GM12865 (cell line): Measurements from ENCODE around the gene CDC42BPB.
A peak's percentile ranks its signal among the peaks of the same experiment; 100 is the strongest.
"Not testable (repeated sequence)": the region's sequence is repeated elsewhere in the genome, so short reads cannot be mapped to it uniquely, and the experiment has no call there.

Source experiments
- DNase-seq: peaks from one replicate; pipeline ENCODE4 v3.0.0; 2010; ENCODE audit warnings: low read depth
- H3K4me3 ChIP-seq: 2 replicates; pipeline ENCODE4 v1.5.1; 2011; ENCODE audit warnings: mild to moderate bottlenecking, low read depth, low read length, control low read depth
- TF ChIP-seq, protein P1 (sequence below): IDR thresholded peaks from 2 replicates; pipeline ENCODE4 v1.5.1; 2011; ENCODE audit warnings: low read length, control low read depth, low read depth, inconsistent platforms; ENCODE audit not compliant: insufficient read depth; ENCODE audit errors: missing control alignments

CDC42BPB gene

DNA sequence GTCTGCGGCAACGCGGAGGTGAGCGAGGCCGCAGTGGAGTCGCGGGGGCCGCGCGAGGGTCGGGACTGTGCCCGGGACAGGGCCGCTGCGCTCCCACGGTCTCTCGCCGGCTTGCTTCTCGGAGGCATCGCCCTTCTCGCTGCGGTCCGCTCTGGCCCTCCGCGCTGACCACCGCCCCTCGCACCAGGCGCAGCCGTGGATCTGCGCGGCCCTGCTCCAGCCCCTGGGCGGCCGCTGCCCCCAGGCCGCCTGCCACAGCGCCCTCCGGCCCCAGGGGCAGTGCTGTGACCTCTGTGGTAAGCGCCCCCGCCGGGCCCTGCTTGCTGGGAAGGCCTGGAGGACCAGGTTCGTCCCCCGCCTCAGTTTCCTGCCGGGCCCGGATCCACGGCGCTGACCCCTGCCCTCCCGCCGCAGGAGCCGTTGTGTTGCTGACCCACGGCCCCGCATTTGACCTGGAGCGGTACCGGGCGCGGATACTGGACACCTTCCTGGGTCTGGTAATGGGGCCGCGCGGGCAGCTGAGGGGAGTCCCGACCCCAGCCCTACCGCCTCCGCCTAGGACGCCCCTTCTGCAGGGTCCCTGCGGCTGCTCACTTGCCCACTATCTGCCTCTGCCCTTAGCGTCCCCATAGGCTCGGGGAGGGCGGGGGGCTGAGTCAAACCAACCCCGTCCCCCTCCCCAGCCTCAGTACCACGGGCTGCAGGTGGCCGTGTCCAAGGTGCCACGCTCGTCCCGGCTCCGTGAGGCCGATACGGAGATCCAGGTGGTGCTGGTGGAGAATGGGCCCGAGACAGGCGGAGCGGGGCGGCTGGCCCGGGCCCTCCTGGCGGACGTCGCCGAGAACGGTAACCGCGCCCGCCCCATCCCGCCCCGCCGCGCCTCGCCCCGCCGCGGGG lies 127.9 kb downstream of the CDC42BPB start:
- TF ChIP-seq, protein P1, sequence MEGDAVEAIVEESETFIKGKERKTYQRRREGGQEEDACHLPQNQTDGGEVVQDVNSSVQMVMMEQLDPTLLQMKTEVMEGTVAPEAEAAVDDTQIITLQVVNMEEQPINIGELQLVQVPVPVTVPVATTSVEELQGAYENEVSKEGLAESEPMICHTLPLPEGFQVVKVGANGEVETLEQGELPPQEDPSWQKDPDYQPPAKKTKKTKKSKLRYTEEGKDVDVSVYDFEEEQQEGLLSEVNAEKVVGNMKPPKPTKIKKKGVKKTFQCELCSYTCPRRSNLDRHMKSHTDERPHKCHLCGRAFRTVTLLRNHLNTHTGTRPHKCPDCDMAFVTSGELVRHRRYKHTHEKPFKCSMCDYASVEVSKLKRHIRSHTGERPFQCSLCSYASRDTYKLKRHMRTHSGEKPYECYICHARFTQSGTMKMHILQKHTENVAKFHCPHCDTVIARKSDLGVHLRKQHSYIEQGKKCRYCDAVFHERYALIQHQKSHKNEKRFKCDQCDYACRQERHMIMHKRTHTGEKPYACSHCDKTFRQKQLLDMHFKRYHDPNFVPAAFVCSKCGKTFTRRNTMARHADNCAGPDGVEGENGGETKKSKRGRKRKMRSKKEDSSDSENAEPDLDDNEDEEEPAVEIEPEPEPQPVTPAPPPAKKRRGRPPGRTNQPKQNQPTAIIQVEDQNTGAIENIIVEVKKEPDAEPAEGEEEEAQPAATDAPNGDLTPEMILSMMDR: no peak
- no peak for DNase-seq
- H3K4me3 ChIP-seq: peak overlapping the region; percentile 64; the same call in 1 of the 2 replicates

DNA sequence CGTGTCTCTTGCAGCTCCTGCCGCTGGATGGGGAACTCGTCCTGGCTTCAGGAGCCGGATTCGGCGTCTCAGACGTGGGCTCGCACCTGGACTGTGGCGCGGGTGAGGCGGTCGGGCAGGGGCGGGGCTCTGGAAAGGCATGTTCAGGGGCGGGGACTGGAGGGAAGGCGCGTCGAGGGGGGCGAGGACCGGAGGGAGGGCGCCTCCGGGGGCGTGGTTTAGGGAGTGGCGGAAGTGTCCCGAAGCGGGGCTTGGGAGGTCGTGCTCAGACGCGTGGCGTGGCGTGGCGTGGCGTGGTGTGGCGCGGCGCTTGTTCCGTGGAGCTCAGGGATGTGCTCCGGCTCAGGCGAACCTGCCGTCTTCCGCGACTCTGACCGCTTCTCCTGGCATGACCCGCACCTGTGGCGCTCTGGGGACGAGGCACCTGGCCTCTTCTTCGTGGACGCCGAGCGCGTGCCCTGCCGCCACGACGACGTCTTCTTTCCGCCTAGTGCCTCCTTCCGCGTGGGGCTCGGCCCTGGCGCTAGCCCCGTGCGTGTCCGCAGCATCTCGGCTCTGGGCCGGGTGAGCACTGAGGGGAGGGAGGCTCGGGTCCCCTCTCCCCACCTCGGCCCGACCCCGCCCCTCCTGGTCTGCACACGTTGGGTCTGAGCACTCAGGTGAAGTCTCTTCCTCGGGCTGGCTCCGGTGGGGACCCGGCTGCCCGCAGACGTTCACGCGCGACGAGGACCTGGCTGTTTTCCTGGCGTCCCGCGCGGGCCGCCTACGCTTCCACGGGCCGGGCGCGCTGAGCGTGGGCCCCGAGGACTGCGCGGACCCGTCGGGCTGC lies 128.7 kb downstream of the CDC42BPB start:
- DNase-seq: peak; percentile 84
- H3K4me3 ChIP-seq: peak overlapping the region; percentile 64
- TF ChIP-seq, protein P1: no peak

DNA sequence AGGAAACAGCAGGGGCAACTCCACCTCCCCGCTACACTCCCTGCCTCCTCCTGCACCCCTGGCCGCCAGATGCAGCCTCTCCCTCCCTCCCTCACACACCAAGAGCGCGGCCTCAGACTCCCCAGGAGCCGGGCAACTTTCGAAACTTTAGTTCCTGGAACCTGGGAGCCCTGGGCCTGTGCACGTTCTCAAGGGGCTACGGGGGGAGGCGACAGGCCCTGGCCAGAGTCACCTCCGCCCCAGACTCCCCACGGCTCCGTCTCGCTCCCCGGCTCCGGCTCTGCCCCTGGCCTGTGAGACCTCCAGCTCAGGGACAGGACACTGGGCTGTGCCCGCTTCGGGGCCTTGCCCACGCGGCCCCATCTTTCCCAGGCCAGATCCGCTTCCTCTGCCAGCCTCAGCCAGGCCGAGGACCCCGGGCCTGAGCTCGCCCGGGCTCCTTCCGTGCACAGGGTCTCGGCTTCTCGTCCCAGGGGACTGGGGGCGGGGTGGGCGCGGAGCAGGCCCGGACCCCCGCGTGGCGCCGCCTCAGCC lies 129.4 kb downstream of the CDC42BPB start:
- TF ChIP-seq, protein P1: no peak
- no peak for DNase-seq
- peak overlapping the region; percentile 64 for H3K4me3 ChIP-seq

DNA sequence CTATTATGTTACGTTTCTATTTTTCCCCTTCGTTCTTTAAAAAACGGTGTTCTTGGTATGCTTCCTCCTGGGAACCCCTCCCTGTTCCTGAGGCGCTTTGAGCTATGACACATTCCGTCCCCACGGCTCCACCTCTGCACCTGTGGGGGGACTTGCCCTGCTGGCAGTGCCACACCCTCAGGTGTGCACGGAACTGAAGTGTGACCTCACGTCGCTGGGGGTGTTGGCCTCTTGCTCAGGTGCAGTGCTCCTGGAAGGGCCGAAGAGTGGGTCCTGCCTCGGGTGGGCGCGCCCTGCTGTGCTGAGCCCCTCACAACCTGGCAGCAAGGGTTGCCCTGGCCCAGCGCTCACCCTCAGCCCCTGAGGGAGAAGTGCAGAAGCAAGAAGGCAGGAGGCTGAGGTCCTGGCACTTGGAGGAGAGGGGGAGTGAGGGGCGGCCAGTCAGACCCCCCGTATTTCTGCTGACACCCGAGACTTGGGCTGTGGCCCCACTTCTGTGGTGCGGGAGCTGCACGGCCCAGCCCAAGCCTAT lies 129.9 kb downstream of the CDC42BPB start:
- DNase-seq: no peak
- TF ChIP-seq, protein P1: no peak
- H3K4me3 ChIP-seq: no peak overlapping the region

DNA sequence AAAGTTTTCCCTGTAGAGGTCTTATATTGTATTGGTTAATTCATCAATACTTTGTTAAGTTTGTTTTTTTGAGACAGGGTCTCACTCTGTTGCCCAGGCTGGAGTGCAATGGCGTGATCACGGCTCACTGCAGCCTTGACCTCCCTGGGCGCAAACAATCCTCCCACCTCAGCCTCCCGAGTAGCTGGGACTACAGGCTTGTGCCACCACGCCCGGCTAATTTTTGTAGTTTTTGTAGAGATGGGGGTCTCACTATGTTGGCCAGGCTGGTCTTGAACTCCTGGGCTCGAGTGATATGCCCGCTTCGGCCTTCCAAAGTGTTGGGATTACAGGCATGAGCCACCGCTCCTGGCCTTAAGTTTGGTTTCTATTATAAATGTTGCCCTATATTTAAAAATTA lies 130.5 kb downstream of the CDC42BPB start:
- H3K4me3 ChIP-seq: not testable (repeated sequence)

DNA sequence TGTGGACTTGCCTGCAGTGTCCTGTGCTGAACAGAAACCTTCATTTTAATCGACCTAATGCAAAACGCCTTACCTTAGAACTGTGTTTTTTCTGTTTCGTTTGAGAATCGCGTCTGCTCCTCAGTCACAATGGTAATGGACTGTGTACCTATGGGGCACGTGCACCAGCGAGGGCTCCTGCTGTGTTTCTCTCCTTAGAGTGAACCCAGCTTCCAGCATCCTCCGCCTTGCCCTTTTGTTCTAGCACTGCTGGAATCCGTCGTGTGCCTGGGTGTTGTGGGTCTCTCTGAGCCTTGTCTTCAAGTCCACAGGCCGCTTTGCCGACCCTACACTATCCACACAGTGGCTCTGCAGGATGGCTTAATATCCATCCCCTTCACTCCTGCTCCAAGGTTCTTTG lies 131.2 kb downstream of the CDC42BPB start:
- no peak overlapping the region for H3K4me3 ChIP-seq
- no peak for DNase-seq
- TF ChIP-seq, protein P1: no peak

More for the DNA sequence above, 130.5 kb downstream of the CDC42BPB start:
- DNase-seq: not testable (repeated sequence)

DNA sequence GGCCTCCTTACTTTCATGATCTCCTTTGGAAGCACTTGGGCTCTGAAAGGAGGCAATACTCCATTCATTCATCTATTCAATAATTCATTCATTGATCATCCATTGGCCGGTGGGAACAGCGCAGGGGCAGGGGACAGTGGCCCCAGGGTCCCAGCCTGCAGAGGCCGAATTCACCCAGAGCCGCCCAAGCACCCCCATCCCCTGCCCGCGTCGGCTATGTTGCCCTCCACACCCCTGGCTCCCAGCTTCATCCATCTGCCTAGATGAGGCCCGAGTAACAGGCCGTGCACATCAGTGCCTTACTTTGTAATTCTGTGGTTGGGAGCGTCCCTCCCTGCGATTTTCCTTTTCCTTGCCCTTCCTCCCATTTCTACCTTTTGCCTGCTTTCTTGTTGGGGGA lies 131.7 kb downstream of the CDC42BPB start:
- DNase-seq: no peak
- H3K4me3 ChIP-seq: no peak overlapping the region
- TF ChIP-seq, protein P1: no peak
